ENCODE measurements around the gene C6orf118. TPM values are rescaled to one million over a fixed set of nuclear protein-coding genes. Genes with fewer than 3 reads are reported as not detected.

The C6orf118 gene
- total RNA-seq, result not detected

GRCh38 chr6:165308926-165309731 lies at the start of gene C6orf118:
C6orf118 (minus strand) TSS chr6:165309605; CDS start chr6:165309586, 19 bp downstream.
- Histone ChIP-seq H3K27ac (no peak within 1 kb of the TSS), H3K36me3 (no peaks in the 10 kb centered on the region), H3K9me3 (no peaks in the 10 kb centered on the region), H3K4me3 (peak within 1 kb of the TSS in 2 of 4 donors; percentile 24 to 45), H3K4me1 (peaks cover 0 to 2% (median 0%) of the 10 kb centered on the region in 4 donors), H3K27me3 (no peaks in the 10 kb centered on the region)
- intact Hi-C loops (cut with DNase I; ENCODE audit: low total_unique reads) (no loop called here), in situ Hi-C loops (cut with MboI; ENCODE audit: low pct_ligation_motif_present in 1 of 4, low pct_unique_long_range_greater_than_20kb in 1 of 4, low sequenced_read_pairs in 3 of 4) (no loop called here)
- no peak for DNase-seq
- WGBS, 2 donors (ENCODE audit: low coverage in 1 of 2), result 29 to 34% methylated on average over 14 to 35 of the region's 35 CpGs
- no peak for TF ChIP-seq POLR2AphosphoS5 (IDR thresholded peaks at IDR 0.05)
- no peak for TF ChIP-seq POLR2A (IDR thresholded peaks at IDR 0.05)
- TF ChIP-seq EP300 (IDR thresholded peaks at IDR 0.05; ENCODE audit: low read depth), result no peak
- TF ChIP-seq CTCF (IDR thresholded peaks at IDR 0.05), result no peak

GRCh38 chr6:165345700-165346099 lies 36.3 kb upstream of the C6orf118 start:
- H3K36me3 ChIP-seq, result no peaks in the 10 kb centered on the region
- intact Hi-C loops (cut with DNase I; ENCODE audit: low total_unique reads) (no loop called here), in situ Hi-C loops (cut with MboI; ENCODE audit: low pct_ligation_motif_present in 1 of 4, low pct_unique_long_range_greater_than_20kb in 1 of 4, low sequenced_read_pairs in 3 of 4) (no loop called here)
- DNase-seq, result no peak
- no peak overlapping the region for H3K4me3 ChIP-seq
- no peak overlapping the region for H3K27ac ChIP-seq
- H3K9me3 ChIP-seq, result peaks cover 0 to 5% of the 10 kb centered on the region in 2 donors
- no peaks in the 10 kb centered on the region for H3K27me3 ChIP-seq
- TF ChIP-seq EP300 (IDR thresholded peaks at IDR 0.05; ENCODE audit: low read depth), result no peak
- no peak for TF ChIP-seq CTCF (IDR thresholded peaks at IDR 0.05)
- TF ChIP-seq POLR2A (IDR thresholded peaks at IDR 0.05), result no peak
- no peak for TF ChIP-seq POLR2AphosphoS5 (IDR thresholded peaks at IDR 0.05)
- no peaks in the 10 kb centered on the region for H3K4me1 ChIP-seq
- WGBS, 2 donors (ENCODE audit: low coverage in 1 of 2), result 72% methylated on average over 4 of the region's 4 CpGs; no CpG with 5 or more reads in 1 of the 2 donors

DNA sequence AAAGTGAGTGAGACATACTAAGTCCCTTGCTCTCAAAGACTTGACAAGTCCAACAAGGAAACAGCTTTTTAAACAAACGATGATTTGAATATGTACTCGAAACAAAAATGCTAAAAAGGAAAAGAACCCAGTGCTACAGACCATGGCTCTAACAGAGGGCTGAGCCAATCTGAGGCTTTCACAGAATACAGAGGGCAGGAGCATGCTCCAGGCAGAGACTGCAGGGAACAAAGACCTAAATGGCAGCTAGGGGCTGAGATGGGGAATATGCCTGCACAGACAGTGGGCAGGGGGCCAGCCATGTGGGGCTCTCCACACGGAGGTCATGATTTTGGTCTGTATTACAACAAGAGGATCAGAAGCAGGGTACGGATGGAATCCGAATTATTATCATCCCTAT lies 31.1 kb upstream of the C6orf118 start:
- Histone ChIP-seq H3K27me3 (no peaks in the 10 kb centered on the region), H3K27ac (no peak overlapping the region), H3K4me3 (no peak overlapping the region), H3K36me3 (no peaks in the 10 kb centered on the region), H3K4me1 (no peaks in the 10 kb centered on the region), H3K9me3 (no peaks in the 10 kb centered on the region)
- no peak for DNase-seq
- intact Hi-C loops (cut with DNase I; ENCODE audit: low total_unique reads), result no loop called here
- 74 to 93% methylated on average over 3 to 5 of the region's 5 CpGs for WGBS, 2 donors (ENCODE audit: low coverage in 1 of 2)
- TF ChIP-seq EP300 (IDR thresholded peaks at IDR 0.05; ENCODE audit: low read depth) (no peak), POLR2A (IDR thresholded peaks at IDR 0.05) (no peak), CTCF (IDR thresholded peaks at IDR 0.05) (no peak)
- in situ Hi-C loops (cut with MboI; ENCODE audit: low pct_ligation_motif_present in 1 of 4, low pct_unique_long_range_greater_than_20kb in 1 of 4, low sequenced_read_pairs in 3 of 4), result no loop called here

DNA sequence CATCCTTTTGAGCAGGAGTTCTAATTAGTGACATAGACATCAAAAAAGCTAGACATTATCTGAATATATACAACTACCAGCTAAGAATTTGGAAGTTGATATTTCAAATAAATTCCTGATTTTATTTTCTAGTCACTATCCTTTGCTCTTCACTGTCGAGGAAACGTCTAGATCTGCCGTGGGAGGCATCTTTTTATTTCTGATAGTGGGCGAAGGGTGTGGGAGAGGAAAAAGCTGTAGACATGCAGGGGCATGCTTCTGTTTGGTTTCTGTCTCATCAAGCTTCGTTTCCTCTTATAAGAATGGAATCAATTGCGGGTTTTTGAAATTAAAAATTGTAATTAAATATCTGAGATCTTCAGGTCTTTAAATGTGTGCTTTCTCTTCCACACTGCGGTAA lies 16.2 kb upstream of the C6orf118 start:
- peaks cover 0 to 9% of the 10 kb centered on the region in 2 donors for H3K9me3 ChIP-seq
- DNase-seq, result no peak
- no peaks in the 10 kb centered on the region for H3K27me3 ChIP-seq
- in situ Hi-C loops (cut with MboI; ENCODE audit: low pct_ligation_motif_present in 1 of 4, low pct_unique_long_range_greater_than_20kb in 1 of 4, low sequenced_read_pairs in 3 of 4), result no loop called here
- no peaks in the 10 kb centered on the region for H3K4me1 ChIP-seq
- no peak overlapping the region for H3K4me3 ChIP-seq
- intact Hi-C loops (cut with DNase I; ENCODE audit: low total_unique reads), result no loop called here
- H3K36me3 ChIP-seq, result no peaks in the 10 kb centered on the region
- no peak for TF ChIP-seq CTCF (IDR thresholded peaks at IDR 0.05)
- no peak for TF ChIP-seq EP300 (IDR thresholded peaks at IDR 0.05; ENCODE audit: low read depth)
- TF ChIP-seq POLR2A (IDR thresholded peaks at IDR 0.05), result no peak
- no peak for TF ChIP-seq POLR2AphosphoS5 (IDR thresholded peaks at IDR 0.05)
- no peak overlapping the region for H3K27ac ChIP-seq
- 82 to 89% methylated on average over 7 of the region's 7 CpGs for WGBS, 2 donors (ENCODE audit: low coverage in 1 of 2)
